HuH-7.5 (cell line): Measurements from ENCODE around the gene MMP2.

Experiments
- DNase-seq: peaks from one replicate; pipeline ENCODE4 v3.0.0; 2011; ENCODE audit warnings: low spot score

MMP2 gene

DNA sequence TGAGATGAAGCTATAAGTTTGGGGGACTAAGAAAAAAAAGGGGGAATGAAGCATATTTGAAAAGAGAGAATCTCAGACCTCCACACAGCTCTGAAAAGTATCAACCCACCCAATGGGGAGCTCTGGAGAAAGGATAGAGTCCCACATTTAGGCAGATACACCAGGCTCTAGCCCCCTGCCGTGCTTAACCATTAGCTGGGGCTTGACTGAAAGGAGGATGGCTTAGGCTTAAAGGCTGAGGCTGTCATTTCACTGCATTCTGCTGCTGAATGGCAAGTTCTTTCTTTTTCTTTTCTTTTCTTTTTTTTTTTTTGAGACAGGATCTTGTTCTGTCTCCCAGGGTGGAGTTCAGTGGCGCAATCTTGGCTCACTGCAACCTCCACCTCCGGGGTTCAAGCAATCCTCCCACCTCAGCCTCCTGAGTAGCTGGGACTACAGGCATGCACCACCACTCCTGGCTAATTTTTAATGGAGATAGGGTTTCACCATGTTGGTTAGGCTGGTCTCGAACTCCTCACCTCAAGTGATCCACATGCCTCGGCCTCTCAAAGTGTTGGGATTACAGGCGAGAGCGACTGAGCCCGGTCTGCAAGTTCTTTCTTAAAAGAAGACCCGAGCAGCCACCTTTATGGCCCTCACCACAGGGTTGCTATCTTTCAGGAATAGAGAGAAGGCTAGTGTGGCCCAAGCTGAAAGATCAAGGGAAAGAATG, 9.0 kb upstream of the MMP2 start:
- no peak for DNase-seq

DNA sequence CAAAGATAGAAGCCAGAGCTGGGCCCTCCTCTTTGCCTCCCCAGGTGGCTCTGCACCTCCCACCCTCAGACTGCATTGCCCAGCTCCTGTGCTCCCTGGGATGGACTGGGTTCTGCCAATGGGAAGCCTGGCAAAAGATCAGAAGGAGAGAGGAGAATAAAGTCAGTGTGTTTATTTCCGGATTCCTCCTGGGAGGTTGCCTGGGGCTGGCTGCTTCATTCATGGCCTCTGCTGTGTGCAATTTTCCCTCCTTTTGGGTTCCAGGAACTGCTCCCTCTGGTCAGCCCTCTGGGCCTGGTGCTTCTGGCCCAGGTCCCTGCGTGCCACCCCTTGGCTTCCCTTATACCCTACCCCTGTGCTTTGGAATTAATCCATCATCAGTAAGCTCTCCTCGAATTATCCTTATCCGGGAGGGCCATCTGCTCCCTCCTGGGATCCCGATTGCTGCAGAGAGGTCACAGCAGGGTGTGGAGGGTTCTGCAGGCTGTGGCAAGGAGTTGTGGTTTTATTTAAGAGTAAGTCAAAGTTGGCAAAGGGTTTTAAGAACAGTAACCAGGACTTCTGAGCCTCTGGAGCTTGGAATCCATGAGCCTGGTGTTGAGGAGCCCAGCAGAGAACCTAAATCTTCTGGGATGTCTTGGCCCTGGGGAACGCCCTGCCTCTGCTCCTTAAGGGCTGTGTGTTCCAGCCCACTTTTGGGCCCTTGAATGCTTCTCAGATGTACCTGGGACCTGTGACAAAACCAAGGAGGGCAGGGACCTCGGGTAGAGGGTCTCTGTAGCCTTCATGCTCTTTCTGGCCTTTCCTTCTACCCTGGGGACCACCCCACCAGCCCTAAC, 8.2 kb upstream of the MMP2 start:
- no peak for DNase-seq

DNA sequence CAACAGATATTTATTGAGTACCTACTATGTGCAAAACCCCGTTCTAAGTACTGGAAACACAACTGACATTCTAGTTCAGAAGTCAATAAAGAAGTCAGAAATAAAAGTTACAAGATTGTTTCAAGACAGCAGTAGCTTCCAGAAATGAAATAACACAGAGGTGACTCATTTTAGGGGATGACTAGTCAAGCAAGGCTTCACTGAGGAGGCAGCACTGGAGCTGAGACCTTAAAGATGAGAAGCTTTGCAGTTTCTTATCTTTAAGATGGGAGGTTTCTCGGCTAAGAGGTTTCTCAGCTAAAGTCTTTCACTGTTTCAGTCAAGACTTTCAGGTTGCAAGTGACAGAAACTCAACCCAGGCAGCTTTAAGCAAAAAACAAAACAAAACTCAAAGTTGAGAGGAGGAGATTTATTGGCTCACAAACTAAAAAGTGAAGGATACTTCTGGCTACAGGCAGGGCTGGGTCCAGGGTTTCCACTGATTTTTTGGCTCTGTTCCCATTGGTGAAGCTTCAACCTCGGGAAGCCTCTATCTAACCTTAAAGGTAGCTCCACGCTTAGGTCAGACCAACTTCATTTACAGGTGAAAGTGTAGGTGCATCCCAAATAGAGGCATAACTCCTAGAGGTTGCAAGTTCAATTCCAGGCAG, 7.4 kb upstream of the MMP2 start:
- no peak for DNase-seq

DNA sequence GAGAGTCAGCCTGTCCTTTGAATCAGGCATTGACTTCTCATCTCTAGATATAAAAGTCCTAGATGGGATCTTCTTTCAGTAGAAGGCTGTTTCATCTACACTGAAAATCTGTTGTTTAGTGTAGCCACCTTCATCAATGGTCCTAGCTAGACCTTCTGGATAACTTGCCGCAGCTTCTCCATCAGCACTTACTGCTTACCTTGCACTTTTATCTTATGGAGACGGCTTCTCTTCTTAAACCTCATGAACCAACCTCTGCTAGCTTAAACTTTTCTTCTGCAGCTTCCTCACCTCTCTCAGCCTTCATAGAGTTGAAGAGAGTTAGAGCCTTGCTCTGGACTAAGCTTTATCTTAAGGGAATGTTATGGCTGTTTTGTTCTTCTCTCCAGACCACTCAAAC, 5.4 kb upstream of the MMP2 start:
- no peak for DNase-seq

GRCh38 chr16:55474821-55475220, 4.2 kb upstream of the MMP2 start:
- no peak for DNase-seq

- DNase-seq = no peak
Observed at GRCh38 chr16:55475919-55476318, 3.1 kb upstream of the MMP2 start.

DNA sequence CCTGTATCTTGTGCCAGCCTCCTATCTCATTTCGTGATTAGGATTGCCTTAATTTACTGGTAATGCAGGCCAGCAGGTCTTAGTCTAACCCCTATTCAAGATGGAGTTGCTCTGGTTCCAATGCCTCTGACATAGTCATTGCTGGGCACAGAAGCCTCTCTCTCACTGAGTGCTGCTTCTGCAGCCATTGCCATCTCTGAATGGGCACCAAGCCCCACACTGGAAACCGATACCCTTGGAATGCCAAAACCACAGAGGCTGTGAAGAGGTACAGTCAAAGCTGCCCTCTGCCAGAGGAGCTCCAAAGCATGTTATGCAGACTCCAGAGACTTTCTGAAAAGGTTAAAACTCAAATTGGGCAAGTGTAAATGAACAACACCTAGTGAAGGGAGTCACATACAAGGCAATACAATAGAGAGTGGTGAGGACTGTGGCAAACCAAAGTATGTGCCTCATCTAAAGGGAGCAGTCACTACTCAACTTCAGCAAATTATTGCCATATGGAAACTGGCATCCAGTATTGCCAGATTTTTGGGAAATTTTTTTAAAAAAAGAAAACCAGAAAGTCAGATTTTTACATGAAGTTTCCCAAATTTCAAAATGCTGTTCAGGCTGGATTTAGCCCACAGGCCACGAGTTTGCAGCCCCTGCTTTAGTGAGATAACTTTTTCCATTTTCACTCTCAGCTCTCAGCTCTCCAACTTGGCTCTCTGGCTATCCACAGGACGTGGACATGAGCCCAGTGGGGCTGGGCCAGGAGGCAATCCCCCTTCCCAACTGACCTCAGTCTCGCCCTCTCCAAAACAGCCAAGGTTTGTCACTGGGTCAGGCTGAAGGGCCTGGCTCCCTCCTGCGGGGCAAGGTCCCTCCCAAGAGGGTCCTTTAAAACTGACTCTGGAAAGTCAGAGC, 2.1 kb upstream of the MMP2 start:
- DNase-seq = no peak

DNA sequence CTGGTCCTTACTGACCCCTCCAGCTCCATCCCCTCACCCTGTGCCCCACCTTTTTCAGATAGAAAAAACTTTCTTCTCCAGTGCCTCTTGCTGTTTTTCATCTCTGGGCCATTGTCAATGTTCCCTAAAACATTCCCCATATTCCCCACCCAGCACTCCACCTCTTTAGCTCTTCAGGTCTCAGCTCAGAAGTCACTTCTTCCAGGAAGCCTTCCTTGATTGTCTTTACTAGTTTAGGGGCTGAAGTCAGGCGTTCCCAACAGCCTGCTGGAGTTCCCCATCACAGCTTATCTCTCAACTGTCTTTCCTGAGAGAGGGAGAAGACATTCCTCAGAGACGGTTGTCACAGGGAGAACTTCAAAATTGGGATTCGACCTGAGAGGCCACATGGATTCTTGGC, 1.3 kb upstream of the MMP2 start:
- DNase-seq = no peak

- DNase-seq = no peak
Observed at GRCh38 chr16:55479430-55480140, 587 bp downstream of the MMP2 start.

GRCh38 chr16:55480228-55480655, 1.2 kb downstream of the MMP2 start:
- DNase-seq = no peak

DNA sequence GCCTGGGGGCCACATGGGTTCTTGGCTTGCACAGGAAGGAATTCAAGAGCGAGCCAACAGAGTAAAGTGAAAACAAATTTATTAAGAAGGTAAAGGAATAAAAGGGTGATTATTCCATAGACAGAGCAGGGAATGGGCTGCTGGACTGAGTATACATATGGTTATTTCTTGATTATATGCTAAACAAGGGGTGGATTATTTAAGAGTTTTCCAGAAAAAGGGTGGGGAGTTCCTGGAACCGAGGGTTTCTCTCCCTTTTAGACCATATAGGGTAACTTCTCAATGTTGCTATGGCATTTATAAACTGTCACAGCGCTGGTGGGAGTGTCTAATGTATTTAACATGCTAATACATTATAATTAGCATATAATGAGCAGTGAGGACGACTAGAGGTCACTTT, 2.0 kb downstream of the MMP2 start:
- DNase-seq = no peak

- DNase-seq = no peak
Observed at GRCh38 chr16:55482056-55482455, 3.1 kb downstream of the MMP2 start.

- DNase-seq = no peak
Observed at GRCh38 chr16:55487048-55487803, 8.2 kb downstream of the MMP2 start.

GRCh38 chr16:55488306-55488705, 9.3 kb downstream of the MMP2 start:
- DNase-seq = no peak

- no peak for DNase-seq
Observed at GRCh38 chr16:55489119-55489955, 10.3 kb downstream of the MMP2 start.

DNA sequence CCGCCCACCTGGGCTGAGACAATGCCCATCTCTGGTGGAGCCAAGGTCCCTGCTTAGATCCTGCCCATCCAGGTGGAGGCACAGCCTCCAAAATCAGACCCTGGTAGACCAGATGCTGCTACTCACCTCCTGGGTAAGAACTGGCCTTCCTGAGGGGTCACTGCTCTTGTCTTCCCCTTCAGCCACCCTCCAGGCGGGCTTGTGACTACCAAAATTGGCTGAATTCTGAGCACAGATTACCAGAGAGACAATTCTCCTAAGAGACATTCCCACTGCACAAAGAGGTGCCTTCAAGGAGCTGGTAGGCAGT, 10.9 kb downstream of the MMP2 start:
- no peak for DNase-seq

GRCh38 chr16:55490301-55490700, 11.3 kb downstream of the MMP2 start:
- no peak for DNase-seq

DNA sequence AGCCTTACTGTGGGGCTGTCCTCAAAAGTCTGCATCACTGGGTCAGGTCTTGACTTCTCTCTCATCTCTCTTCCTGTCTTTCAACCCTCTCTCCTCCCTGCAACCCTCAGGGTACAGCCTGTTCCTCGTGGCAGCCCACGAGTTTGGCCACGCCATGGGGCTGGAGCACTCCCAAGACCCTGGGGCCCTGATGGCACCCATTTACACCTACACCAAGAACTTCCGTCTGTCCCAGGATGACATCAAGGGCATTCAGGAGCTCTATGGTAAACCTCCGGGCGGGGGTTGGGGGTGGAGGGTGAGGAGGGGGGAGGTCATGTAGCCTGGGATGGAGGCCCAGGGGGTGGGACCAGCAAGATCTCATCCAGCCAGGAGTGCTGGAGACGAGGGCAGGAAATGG, 12.7 kb downstream of the MMP2 start:
- no peak for DNase-seq

GRCh38 chr16:55492756-55493380, 13.9 kb downstream of the MMP2 start:
- DNase-seq = no peak
